Measurements from ENCODE around the gene CTF1.

DNA sequence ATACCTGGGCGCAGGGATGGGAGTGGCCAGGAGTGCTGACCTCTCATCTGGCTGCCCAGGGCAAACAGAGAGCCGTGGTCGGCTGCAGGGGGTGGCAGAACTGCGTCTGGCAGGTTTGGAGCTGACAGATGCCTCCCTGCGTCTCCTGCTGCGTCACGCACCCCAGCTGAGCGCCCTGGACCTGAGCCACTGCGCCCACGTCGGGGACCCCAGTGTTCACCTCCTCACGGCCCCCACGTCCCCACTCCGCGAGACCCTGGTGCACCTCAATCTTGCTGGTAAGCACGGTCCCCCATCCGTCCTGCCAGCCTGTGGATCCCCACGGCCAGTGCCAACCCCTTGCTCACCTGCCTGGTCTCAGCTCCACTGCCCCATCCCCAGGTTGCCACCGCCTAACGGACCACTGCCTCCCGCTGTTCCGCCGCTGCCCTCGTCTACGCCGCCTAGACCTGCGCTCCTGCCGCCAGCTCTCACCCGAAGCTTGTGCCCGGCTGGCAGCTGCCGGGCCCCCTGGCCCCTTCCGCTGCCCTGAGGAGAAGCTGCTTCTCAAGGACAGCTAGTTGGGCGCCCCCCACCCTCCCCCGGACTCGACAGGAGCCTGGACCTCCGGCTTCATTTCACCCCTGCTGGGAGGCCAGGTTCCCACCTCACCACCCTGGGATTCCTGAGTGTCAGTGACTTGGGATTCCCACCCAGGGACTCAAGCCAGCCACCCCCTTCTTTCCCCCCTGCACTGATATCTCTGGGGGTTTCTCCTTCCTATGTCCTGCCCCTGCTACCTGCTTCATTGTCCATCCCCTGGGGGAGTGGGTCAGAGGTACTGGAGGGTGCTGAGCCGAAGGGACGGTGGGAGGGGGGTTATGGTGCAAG lies 50.5 kb downstream of the CTF1 start:
- TF ChIP-seq CTCF (IDR thresholded peaks at IDR 0.05; ENCODE audit: low read depth, low read length, poor library complexity, severe bottlenecking) (no peak), EZH2phosphoT487 (IDR thresholded peaks at IDR 0.05; ENCODE audit: borderline replicate concordance, low read length) (no peak)

Measured in DOHH2 (cell line).